ENCODE results near the gene NUS1. TPM values are rescaled to one million over a fixed set of nuclear protein-coding genes. Genes with fewer than 3 reads are reported as not detected.

Gene NUS1
- total and polyA plus RNA-seq, 2 of the 13 experiments (the other 11 are each of a cell fraction or from before 2014, with no cell fraction given) = 18.3 to 18.6 TPM

- TF ChIP-seq STAT6 (CRISPR knock-in tag; IDR thresholded peaks at IDR 0.05; ENCODE audit: borderline replicate concordance) = peak; percentile 52; the same call in 1 of the 2 replicates
- TF ChIP-seq ZKSCAN1 (IDR thresholded peaks at IDR 0.05; ENCODE audit: low read length) = no peak
- peak; percentile 94 for TF ChIP-seq BORCS8-MEF2B (CRISPR knock-in tag; IDR thresholded peaks at IDR 0.05)
- TF ChIP-seq MXI1 (IDR thresholded peaks at IDR 0.05; ENCODE audit: borderline replicate concordance, low read depth, low read length) = peak; percentile 97
- no peak for TF ChIP-seq ZNF382 (CRISPR knock-in tag; IDR thresholded peaks at IDR 0.05; ENCODE audit: borderline replicate concordance)
- TF ChIP-seq POLR2A (IDR thresholded peaks at IDR 0.05; ENCODE audit: insufficient read depth in 1 of 2, low read depth in 2 of 2, low read length in 2 of 2) = peak; percentile 50 to 82
- no peak; the same call in none of the 2 replicates for TF ChIP-seq GLI4 (CRISPR knock-in tag; IDR thresholded peaks at IDR 0.05; ENCODE audit: borderline replicate concordance)
- TF ChIP-seq RCOR2 (CRISPR knock-in tag; IDR thresholded peaks at IDR 0.05) = no peak
- 0 out of 2 replicates have a peak, but pooled peaks have one; percentile 26 for TF ChIP-seq SRF (IDR thresholded peaks at IDR 0.05; ENCODE audit: low read depth, low read length)
- 0 out of 2 replicates have a peak, but pooled peaks have one; percentile 53 for TF ChIP-seq ZNF782 (CRISPR knock-in tag; IDR thresholded peaks at IDR 0.05; ENCODE audit: borderline replicate concordance)
- no peak for TF ChIP-seq NR3C1 (CRISPR knock-in tag; IDR thresholded peaks at IDR 0.05)
- TF ChIP-seq PAX8 (CRISPR knock-in tag; IDR thresholded peaks at IDR 0.05; ENCODE audit: borderline replicate concordance) = no peak; the same call in 1 of the 2 replicates
- peak; percentile 96 to 97 for TF ChIP-seq HMGXB4 (CRISPR knock-in tag; IDR thresholded peaks at IDR 0.05; ENCODE audit: borderline replicate concordance in 1 of 2, low read depth in 1 of 2)
- TF ChIP-seq ZNF740 (CRISPR knock-in tag; IDR thresholded peaks at IDR 0.05) = peak; percentile 23; the same call in 1 of the 2 replicates
- TF ChIP-seq PRDM15 (CRISPR knock-in tag; IDR thresholded peaks at IDR 0.05) = no peak
- no peak for TF ChIP-seq MYNN (CRISPR knock-in tag; IDR thresholded peaks at IDR 0.05; ENCODE audit: low read depth)
- no peak for TF ChIP-seq DPF2 (CRISPR knock-in tag; IDR thresholded peaks at IDR 0.05; ENCODE audit: borderline replicate concordance, low read depth)
Measured at GRCh38 chr6:117674991-117675657, at the start of gene NUS1 (continued).

All from HepG2 (cell line).